ENCODE data around the gene FOXD1.
A peak's percentile ranks its signal among the peaks of the same experiment; 100 is the strongest.

FOXD1 gene

DNA sequence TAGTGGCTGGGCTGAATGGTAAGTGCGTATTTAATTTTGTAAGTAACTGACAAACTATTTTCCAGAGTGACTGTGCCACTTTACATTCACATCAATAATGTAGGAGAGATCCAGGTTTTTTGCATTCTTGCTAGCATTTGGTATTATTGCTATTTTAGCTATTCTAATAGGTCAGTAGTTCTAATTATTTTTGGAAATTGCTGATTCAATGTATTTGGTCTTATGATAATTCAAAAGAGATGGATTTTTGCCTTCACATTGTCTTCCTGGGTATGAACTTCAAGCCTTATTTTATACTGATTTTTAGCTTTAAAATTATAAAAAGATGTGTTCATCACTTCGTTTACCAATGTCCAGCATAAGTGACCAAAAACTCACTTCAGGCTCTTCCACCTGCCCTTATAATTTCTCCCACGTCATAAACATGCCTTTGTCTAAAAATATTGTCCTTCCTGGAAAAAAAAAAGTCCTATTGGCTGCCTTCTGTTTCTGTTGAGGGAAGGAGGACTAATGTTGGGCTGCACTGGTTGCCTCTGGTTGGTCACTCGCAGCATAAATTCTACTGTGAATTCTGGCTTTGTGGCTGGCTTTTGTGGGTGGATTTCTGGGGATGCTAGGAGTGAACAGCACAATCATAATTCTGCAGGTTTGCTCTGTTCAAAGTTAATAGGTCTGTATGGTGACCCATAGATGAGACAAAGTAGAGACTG, 15.2 kb downstream of the FOXD1 start:
- Histone ChIP-seq H3K27ac (ENCODE audit: low read depth, low read length) (no peak overlapping the region), H3K27me3 (ENCODE audit: control insufficient read depth in 1 of 2, insufficient read depth in 2 of 2, low read length in 2 of 2) (peaks cover 51 to 68% of the 10 kb centered on the region in 2 donors), H3K9ac (ENCODE audit: low read depth in 1 of 2, low read length in 2 of 2) (no peak overlapping the region), H3K4me3 (ENCODE audit: low read depth in 1 of 2, low read length in 2 of 2) (no peak overlapping the region), H3K4me1 (ENCODE audit: control insufficient read depth in 1 of 2, insufficient read depth in 2 of 2, low read length in 2 of 2) (peaks cover 12 to 14% of the 10 kb centered on the region in 2 donors), H3K9me3 (ENCODE audit: control insufficient read depth in 1 of 2, low read length in 2 of 2) (no peaks in the 10 kb centered on the region), H3K36me3 (ENCODE audit: control insufficient read depth in 1 of 2, insufficient read depth in 2 of 2, low read length in 2 of 2) (no peaks in the 10 kb centered on the region)

DNA sequence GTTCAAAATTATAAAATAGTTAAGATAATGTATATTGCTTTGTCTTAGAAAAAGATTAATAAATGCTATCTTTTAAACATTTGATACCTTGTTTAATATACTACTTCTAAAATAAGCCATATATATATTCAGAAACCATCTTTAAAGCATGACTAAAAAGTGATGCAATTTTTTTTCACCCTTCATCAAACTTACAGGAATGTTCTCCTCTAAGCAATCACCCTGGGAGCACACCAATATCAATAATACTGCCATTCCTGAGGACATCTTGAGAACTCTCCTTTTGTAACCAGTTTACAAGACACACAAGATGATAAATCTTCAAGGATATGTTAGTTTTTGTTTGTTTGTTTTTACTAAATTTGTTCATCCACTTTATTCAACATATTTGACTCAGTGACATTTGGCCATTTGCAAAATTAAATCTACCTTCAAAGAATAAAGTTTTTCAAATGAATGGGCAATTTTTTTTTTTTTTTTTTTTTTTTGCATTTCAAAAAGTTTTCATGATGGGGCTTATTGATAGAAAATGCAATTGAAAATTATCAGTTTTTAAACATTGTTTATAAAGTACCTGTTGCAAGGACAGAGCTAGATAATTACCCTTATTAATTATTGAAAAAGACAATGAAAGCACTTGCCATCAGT, 17.2 kb downstream of the FOXD1 start:
- H3K4me3 ChIP-seq (ENCODE audit: low read depth in 1 of 2, low read length in 2 of 2), result no peak overlapping the region
- H3K9ac ChIP-seq (ENCODE audit: low read depth in 1 of 2, low read length in 2 of 2), result no peak overlapping the region
- H3K27me3 ChIP-seq (ENCODE audit: control insufficient read depth in 1 of 2, insufficient read depth in 2 of 2, low read length in 2 of 2), result peaks cover 41 to 67% of the 10 kb centered on the region in 2 donors
- no peak overlapping the region for H3K27ac ChIP-seq (ENCODE audit: low read depth, low read length)
- H3K4me1 ChIP-seq (ENCODE audit: control insufficient read depth in 1 of 2, insufficient read depth in 2 of 2, low read length in 2 of 2), result no peaks in the 10 kb centered on the region
- no peaks in the 10 kb centered on the region for H3K9me3 ChIP-seq (ENCODE audit: control insufficient read depth in 1 of 2, low read length in 2 of 2)
- no peaks in the 10 kb centered on the region for H3K36me3 ChIP-seq (ENCODE audit: control insufficient read depth in 1 of 2, insufficient read depth in 2 of 2, low read length in 2 of 2)

DNA sequence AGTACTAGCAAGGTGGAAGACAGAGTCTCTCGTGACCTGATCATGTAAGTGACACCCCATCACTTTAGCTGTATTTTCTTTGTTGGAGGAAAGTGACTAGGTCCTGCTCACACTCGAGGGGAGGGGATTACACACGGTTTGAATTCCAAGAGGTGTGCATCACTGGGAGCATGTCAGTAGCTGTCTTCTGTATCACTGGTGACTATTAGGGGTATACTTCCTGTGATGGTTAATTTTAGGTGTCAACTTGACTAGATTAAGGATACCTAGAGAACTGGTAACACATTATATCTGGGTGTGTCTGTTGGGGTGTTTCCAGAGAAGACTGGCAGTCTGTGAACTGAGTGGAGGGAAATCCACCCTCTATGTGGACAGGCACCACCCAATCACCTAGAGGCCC, 22.5 kb downstream of the FOXD1 start:
- H3K4me3 ChIP-seq (ENCODE audit: low read depth in 1 of 2, low read length in 2 of 2), result no peak overlapping the region
- H3K36me3 ChIP-seq (ENCODE audit: control insufficient read depth in 1 of 2, insufficient read depth in 2 of 2, low read length in 2 of 2), result no peaks in the 10 kb centered on the region
- H3K4me1 ChIP-seq (ENCODE audit: control insufficient read depth in 1 of 2, insufficient read depth in 2 of 2, low read length in 2 of 2), result no peaks in the 10 kb centered on the region
- peaks cover 53 to 71% of the 10 kb centered on the region in 2 donors for H3K27me3 ChIP-seq (ENCODE audit: control insufficient read depth in 1 of 2, insufficient read depth in 2 of 2, low read length in 2 of 2)
- no peak overlapping the region for H3K27ac ChIP-seq (ENCODE audit: low read depth, low read length)
- no peaks in the 10 kb centered on the region for H3K9me3 ChIP-seq (ENCODE audit: control insufficient read depth in 1 of 2, low read length in 2 of 2)
- H3K9ac ChIP-seq (ENCODE audit: low read depth in 1 of 2, low read length in 2 of 2), result no peak overlapping the region

DNA sequence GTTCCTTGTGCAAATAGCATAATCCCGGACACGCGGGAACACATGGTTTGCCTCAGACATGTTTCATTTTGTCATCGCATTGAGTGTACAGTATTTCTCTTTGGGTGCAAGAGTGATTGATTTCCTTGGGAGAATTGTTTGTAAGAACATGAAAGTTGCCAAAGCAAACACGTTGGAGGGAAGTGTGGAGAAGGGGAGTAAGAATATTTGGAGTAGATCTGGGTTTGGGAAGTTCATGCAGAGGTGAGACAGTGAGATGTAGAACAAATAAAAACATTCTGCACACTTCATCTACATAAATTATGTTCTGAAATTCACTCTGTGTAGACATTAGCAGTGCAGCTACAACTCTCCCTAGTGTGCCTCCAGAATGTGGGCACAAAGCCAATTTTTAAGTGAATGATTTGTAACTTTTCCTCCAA, 24.0 kb downstream of the FOXD1 start:
- peaks cover 4 to 7% of the 10 kb centered on the region in 2 donors for H3K4me1 ChIP-seq (ENCODE audit: control insufficient read depth in 1 of 2, insufficient read depth in 2 of 2, low read length in 2 of 2)
- H3K36me3 ChIP-seq (ENCODE audit: control insufficient read depth in 1 of 2, insufficient read depth in 2 of 2, low read length in 2 of 2), result no peaks in the 10 kb centered on the region
- H3K9ac ChIP-seq (ENCODE audit: low read depth in 1 of 2, low read length in 2 of 2), result no peak overlapping the region
- no peaks in the 10 kb centered on the region for H3K9me3 ChIP-seq (ENCODE audit: control insufficient read depth in 1 of 2, low read length in 2 of 2)
- H3K4me3 ChIP-seq (ENCODE audit: low read depth in 1 of 2, low read length in 2 of 2), result no peak overlapping the region
- H3K27ac ChIP-seq (ENCODE audit: low read depth, low read length), result no peak overlapping the region
- peaks cover 63 to 79% of the 10 kb centered on the region in 2 donors for H3K27me3 ChIP-seq (ENCODE audit: control insufficient read depth in 1 of 2, insufficient read depth in 2 of 2, low read length in 2 of 2)

DNA sequence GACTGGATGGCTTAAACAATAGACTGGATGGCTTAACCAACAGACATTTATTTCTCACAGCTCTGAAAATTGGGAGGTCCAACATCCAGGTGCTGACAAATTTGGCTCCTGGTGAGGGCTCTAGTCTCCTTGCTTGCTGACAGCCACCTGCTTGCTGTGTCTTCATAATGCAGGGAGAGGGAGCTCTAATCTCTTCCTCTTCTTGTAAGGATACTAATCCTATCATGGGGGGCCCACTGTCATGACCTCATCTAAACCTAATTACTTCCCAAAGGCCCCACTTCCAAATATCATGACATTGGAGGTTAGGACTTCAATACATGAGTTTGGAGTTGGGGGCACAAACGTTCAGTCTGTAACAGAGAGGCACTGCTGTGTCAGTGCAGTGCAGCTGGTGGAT, 26.4 kb downstream of the FOXD1 start:
- H3K4me3 ChIP-seq (ENCODE audit: low read depth in 1 of 2, low read length in 2 of 2), result no peak overlapping the region
- no peak overlapping the region for H3K27ac ChIP-seq (ENCODE audit: low read depth, low read length)
- no peaks in the 10 kb centered on the region for H3K9me3 ChIP-seq (ENCODE audit: control insufficient read depth in 1 of 2, low read length in 2 of 2)
- H3K9ac ChIP-seq (ENCODE audit: low read depth in 1 of 2, low read length in 2 of 2), result no peak overlapping the region
- H3K36me3 ChIP-seq (ENCODE audit: control insufficient read depth in 1 of 2, insufficient read depth in 2 of 2, low read length in 2 of 2), result no peaks in the 10 kb centered on the region
- H3K4me1 ChIP-seq (ENCODE audit: control insufficient read depth in 1 of 2, insufficient read depth in 2 of 2, low read length in 2 of 2), result peaks cover 4 to 7% of the 10 kb centered on the region in 2 donors
- H3K27me3 ChIP-seq (ENCODE audit: control insufficient read depth in 1 of 2, insufficient read depth in 2 of 2, low read length in 2 of 2), result peaks cover 75 to 82% of the 10 kb centered on the region in 2 donors

DNA sequence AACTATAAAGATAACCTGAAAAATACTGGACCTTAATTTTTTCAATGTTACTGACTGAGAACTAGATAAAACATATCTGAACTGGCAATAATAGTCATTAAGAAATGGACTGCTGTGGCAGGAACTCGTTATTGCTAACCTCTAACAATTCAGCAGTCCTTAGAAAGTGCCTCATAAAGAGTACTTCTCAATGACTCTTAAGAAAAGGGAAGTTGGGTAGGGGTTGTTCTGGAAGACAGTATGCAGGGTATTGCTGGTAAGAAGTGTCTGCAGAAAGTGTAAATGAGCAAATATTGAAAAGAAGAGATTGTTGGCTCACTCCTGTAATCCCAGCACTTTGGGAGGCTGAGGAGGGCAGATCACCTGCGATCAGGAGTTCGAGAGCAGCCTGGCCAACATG, 27.9 kb downstream of the FOXD1 start:
- Histone ChIP-seq H3K9me3 (ENCODE audit: control insufficient read depth in 1 of 2, low read length in 2 of 2) (no peaks in the 10 kb centered on the region), H3K4me1 (ENCODE audit: control insufficient read depth in 1 of 2, insufficient read depth in 2 of 2, low read length in 2 of 2) (peaks cover 4 to 7% of the 10 kb centered on the region in 2 donors), H3K4me3 (ENCODE audit: low read depth in 1 of 2, low read length in 2 of 2) (no peak overlapping the region), H3K9ac (ENCODE audit: low read depth in 1 of 2, low read length in 2 of 2) (no peak overlapping the region), H3K27ac (ENCODE audit: low read depth, low read length) (no peak overlapping the region), H3K27me3 (ENCODE audit: control insufficient read depth in 1 of 2, insufficient read depth in 2 of 2, low read length in 2 of 2) (peaks cover 71 to 85% of the 10 kb centered on the region in 2 donors), H3K36me3 (ENCODE audit: control insufficient read depth in 1 of 2, insufficient read depth in 2 of 2, low read length in 2 of 2) (no peaks in the 10 kb centered on the region)

DNA sequence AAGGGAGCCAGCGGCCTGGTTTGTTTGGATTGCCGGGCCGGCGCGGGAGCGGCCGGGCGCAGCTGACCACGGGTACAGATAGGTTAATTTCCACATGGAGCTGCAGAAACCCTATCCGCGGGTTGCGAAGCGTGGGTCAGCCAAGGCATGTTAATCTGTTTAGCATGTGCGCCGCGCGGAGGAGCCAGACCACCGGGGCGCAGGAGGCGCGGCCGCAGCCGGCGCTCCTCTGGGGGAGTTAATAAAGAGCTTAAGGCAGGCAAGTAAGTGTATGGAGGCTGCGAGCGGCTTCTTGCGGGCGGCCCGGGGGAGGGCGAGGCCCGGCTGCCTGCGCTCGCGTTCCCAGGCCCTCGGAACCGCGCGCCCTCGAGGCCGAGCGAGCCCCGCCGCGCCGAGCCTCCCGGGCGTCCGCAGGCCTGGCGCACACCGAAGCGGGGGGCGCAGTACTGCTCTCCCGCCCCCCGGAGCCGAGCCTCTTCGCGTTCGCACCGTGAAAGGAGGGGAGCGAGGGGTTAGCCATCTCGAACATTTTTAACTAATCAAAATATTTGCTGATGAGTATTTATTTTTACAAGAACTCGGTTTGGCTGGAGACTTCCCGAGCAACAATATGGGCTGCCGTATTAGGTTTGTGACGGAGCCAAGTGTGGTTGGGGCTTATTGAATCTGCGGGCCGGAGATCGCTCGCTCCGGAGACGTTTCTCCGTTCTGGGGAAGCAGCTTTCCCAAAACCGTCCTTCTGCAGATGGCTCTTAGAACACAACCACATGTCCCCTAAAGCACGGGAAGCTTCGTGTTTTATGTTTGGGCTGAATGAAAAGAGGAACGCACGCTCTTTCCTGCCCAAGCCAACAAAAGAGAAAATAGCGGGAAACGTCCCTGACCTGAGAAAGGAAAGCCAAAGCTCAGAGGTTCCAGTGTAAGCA, 28.8 kb downstream of the FOXD1 start:
- Histone ChIP-seq H3K27ac (ENCODE audit: low read depth, low read length) (no peak overlapping the region), H3K27me3 (ENCODE audit: control insufficient read depth in 1 of 2, insufficient read depth in 2 of 2, low read length in 2 of 2) (peaks cover 76 to 89% of the 10 kb centered on the region in 2 donors)

GRCh38 chr5:73419117-73419464, 29.5 kb downstream of the FOXD1 start:
- H3K9ac ChIP-seq (ENCODE audit: low read depth in 1 of 2, low read length in 2 of 2), result no peak overlapping the region
- H3K27ac ChIP-seq (ENCODE audit: low read depth, low read length), result no peak overlapping the region
- no peaks in the 10 kb centered on the region for H3K36me3 ChIP-seq (ENCODE audit: control insufficient read depth in 1 of 2, insufficient read depth in 2 of 2, low read length in 2 of 2)
- peaks cover 4 to 7% of the 10 kb centered on the region in 2 donors for H3K4me1 ChIP-seq (ENCODE audit: control insufficient read depth in 1 of 2, insufficient read depth in 2 of 2, low read length in 2 of 2)
- no peaks in the 10 kb centered on the region for H3K9me3 ChIP-seq (ENCODE audit: control insufficient read depth in 1 of 2, low read length in 2 of 2)
- H3K4me3 ChIP-seq (ENCODE audit: low read depth in 1 of 2, low read length in 2 of 2), result no peak overlapping the region
- peaks cover 77 to 89% of the 10 kb centered on the region in 2 donors for H3K27me3 ChIP-seq (ENCODE audit: control insufficient read depth in 1 of 2, insufficient read depth in 2 of 2, low read length in 2 of 2)

More for the DNA sequence above, 28.8 kb downstream of the FOXD1 start:
- Histone ChIP-seq H3K4me3 (ENCODE audit: low read depth in 1 of 2, low read length in 2 of 2) (peak overlapping the region; percentile 15 to 18), H3K36me3 (ENCODE audit: control insufficient read depth in 1 of 2, insufficient read depth in 2 of 2, low read length in 2 of 2) (no peaks in the 10 kb centered on the region), H3K9ac (ENCODE audit: low read depth in 1 of 2, low read length in 2 of 2) (no peak overlapping the region), H3K4me1 (ENCODE audit: control insufficient read depth in 1 of 2, insufficient read depth in 2 of 2, low read length in 2 of 2) (peaks cover 4 to 7% of the 10 kb centered on the region in 2 donors), H3K9me3 (ENCODE audit: control insufficient read depth in 1 of 2, low read length in 2 of 2) (no peaks in the 10 kb centered on the region)

DNA sequence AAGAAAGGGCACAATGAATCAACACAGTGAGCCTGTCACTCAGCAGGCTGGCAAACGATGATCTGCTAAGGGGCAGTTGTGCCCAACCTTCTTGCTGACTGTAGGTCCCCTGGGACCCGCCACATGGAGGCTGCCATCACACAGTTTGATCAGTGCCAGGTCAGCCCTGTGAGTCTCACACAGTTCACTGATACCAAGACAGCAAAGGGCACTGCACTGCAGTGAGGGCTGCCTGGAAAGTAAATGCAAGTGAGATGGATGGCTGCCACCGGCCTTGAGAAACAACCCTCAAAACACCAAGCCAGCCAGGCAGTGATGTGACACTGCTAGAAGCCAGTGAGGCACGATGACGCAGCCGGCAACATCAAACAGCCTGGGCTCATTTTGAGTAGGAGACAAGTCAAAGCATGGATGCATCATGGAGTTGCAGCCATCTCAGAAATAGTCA, 30.3 kb downstream of the FOXD1 start:
- H3K4me3 ChIP-seq (ENCODE audit: low read depth in 1 of 2, low read length in 2 of 2), result no peak overlapping the region
- H3K27me3 ChIP-seq (ENCODE audit: control insufficient read depth in 1 of 2, insufficient read depth in 2 of 2, low read length in 2 of 2), result peaks cover 77 to 96% of the 10 kb centered on the region in 2 donors

More for the DNA sequence above, 30.3 kb downstream of the FOXD1 start:
- Histone ChIP-seq H3K4me1 (ENCODE audit: control insufficient read depth in 1 of 2, insufficient read depth in 2 of 2, low read length in 2 of 2) (peaks cover 4 to 7% of the 10 kb centered on the region in 2 donors), H3K9me3 (ENCODE audit: control insufficient read depth in 1 of 2, low read length in 2 of 2) (no peaks in the 10 kb centered on the region), H3K9ac (ENCODE audit: low read depth in 1 of 2, low read length in 2 of 2) (no peak overlapping the region), H3K27ac (ENCODE audit: low read depth, low read length) (no peak overlapping the region), H3K36me3 (ENCODE audit: control insufficient read depth in 1 of 2, insufficient read depth in 2 of 2, low read length in 2 of 2) (no peaks in the 10 kb centered on the region)
